GM18907 (cell line): ENCODE measurements around the gene SNX19.
A peak's percentile ranks its signal among the peaks of the same experiment; 100 is the strongest.
"Not testable (repeated sequence)": the region's sequence is repeated elsewhere in the genome, so short reads cannot be mapped to it uniquely, and the experiment has no call there.

Experiments
- ATAC-seq: cut with Tn5 transposase; IDR thresholded peaks from one replicate; pipeline ENCODE4 v1.9.1; 2021; ENCODE audit warnings: mild to moderate bottlenecking, moderate library complexity; ENCODE audit not compliant: unreplicated experiment

SNX19 gene

DNA sequence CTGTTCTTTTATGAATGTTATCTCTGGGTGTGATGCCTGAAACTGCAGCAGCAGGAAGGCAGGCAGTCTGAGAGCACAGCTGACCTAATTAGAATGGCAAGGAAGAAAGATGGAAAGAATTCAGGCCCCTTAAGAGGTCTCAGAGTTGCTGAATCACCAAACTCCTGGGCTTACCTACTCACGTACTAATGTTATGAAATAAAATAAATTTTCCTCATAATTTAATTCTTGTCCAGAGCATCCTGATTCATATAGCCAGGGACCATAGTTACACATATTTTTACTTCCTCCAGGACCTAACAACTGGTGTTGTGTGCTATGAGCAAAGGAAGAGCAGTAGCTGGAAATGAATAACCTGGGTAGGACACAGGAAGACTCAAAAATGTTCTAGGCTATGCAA is 41.9 kb downstream of the SNX19 start:
- no peak for ATAC-seq

- ATAC-seq = no peak
Measured at GRCh38 chr11:130873761-130874160, 42.5 kb downstream of the SNX19 start.

GRCh38 chr11:130872981-130873380 is 43.3 kb downstream of the SNX19 start:
- ATAC-seq = no peak

GRCh38 chr11:130872513-130872912 is 43.8 kb downstream of the SNX19 start:
- no peak for ATAC-seq

DNA sequence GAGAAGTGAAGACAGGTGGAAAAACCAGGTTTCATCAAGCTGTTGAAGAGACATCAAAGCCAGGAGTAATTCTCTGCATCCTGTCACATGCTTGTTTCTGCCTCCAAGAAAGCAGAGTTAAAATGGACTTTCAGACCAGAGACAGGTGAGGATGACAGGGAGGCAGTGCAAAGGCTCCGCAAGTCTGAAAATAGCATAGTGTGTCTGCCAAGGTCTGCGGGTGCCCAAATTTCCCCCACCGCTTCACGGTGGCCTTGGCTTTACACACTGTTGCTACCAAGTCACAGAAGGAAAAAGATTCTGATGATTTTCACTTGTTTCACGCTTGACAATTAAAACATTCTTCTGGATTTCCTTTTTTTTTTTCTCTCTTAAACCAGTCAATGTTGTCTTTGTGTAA is 44.2 kb downstream of the SNX19 start:
- no peak for ATAC-seq

DNA sequence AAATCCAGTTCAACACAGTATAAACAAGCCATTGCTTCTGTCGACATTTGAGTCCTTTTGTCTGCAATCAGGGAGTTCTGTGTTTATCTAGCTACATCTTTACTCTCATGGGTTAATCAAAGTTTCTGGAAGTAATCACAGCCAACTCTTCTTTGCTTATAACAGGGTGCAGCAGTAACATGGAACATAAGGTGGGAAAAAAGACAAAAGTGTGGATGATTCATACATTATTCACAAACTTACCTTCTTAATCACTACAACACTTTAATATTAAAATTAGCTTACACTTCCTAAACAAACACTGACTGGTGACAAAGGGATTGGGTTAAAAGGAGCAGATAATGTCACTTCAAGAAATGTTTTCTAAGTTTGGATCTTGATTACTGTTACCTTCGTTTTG is 44.7 kb downstream of the SNX19 start:
- ATAC-seq = no peak

- ATAC-seq = no peak
Measured at GRCh38 chr11:130868721-130869390, 47.4 kb downstream of the SNX19 start.

DNA sequence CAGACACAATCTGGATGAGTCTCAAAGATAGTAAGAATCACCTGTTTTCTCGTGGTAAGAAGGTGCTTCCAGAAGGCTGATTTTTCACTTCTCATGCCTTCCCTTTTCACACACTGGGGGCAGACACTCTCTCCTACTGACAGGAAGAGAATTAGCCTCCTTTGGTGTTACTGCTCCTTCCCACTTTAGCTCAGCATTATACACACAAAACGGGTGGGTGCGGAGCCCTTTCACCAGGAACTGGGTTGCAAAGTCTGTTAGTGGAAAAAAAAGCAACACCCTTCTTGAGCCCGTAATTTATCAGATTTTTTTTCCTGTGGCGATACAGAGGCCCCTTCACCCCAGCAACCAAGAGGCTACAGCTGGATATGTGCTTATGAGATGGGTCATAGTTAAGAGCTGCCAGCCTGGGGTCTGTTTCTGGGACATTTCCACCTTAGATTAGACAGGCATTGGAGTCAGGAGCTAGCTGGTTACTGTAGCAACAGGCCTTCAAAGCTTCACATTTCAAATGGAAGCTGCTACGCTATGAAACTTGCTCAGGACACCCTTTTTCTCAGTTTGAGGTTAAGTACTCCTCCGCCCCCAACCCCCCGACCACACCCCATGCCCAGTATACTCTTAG is 48.1 kb downstream of the SNX19 start:
- no peak for ATAC-seq

- no peak for ATAC-seq
Measured at GRCh38 chr11:130866831-130867230, 49.4 kb downstream of the SNX19 start.

GRCh38 chr11:130865774-130866114 is 50.5 kb downstream of the SNX19 start:
- no peak for ATAC-seq

DNA sequence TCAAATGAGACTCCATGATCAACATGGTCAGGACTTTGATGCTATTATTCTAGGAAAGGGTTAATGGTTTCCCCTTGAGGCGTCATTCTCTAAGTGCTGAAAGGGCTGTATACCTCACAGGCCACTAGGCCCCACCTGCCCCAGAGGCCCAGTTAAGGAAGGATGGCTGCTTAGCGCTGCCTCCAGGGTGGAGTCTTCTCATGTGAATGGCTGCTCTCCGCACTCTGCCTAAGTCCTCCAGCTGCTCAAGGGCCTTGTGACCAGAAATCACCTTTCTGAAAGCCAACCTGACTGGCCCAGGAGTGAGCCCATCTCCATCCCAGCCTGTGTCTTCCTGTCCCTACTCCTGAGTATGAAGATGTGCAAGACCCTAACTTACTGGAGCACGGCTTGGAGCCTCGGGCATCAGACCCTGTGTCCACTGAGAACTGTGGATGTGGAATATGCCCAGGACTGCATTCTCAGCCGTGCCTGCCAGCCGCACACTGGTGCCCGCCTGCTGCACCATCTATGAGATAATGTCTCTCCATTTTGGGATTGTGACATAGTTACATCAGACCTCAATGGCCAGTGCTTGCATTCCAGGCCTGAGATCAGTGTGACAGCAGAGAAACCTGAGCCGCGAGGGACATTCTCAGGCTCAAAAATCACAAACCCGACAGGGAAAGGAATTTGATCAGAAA is 51.0 kb downstream of the SNX19 start:
- ATAC-seq = no peak

DNA sequence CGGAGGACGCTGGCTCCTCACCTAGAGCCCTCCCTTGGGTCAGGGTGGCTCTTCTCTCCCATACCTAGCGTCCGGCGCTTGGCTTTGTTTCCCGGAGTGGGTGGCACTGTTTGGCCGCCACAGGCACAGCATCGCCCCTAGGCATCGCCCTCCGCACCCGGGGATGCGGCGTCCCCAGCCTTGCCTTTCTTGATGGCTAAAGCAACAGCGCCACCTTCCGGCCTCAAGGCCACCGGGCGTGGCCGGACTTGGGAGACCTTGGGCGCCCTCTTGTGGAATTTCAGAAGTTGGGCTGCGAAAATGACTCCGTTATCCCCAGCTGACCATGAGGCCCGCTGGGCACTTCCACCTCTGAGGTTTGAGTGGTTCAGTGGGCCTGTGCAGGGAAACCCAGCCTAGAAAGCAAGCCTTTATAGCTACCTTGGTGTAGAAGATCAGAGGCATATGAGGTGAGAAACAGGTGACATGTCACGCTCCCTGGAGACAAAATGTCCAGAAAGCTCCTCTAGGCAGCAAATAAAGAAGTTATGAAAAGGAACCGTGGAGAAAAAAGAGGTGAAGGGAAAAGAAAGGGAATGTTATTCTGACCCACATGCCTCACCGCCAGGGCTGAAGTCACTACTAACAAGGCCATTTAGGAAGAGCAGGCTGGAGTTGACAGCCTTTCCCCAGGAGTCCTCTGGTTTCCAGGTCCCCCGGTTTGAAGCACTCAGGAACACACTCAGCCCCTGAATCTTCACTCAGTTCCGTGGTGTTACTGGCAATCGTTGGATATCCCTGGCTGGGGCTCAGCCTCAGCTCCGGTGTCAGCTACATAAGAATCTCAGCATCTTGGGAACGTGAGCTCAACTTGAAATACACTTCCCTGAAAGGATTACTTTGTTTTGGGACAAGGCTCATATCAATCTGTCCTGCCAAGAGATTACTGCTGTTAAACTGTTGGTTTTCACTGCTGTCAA is 54.1 kb downstream of the SNX19 start:
- peak; percentile 80 for ATAC-seq

- ATAC-seq = no peak
Measured at GRCh38 chr11:130861283-130861682, 55.0 kb downstream of the SNX19 start.

GRCh38 chr11:130859886-130860285 is 56.4 kb downstream of the SNX19 start:
- no peak for ATAC-seq

DNA sequence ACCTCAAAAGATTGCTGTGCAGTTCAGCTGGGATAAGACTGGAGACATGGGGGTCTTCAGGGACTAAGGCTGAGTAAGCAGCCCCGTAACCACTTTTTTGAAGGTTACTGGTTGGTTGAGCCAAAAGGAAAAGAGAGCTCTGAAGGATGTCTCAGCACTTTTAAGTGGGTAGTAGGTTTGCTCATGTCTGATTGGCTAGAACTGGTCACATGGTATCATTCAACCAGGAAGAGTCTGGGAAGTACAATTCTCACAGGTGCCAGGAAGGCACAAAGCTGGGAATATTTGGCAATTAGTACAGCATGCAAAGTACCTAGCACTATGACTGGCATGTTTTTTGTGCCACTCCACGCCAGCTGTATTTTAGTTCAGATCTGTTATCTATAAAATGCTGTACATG is 58.1 kb downstream of the SNX19 start:
- no peak for ATAC-seq

- ATAC-seq = not testable (repeated sequence)
Measured at GRCh38 chr11:130855707-130856106, 60.6 kb downstream of the SNX19 start.

DNA sequence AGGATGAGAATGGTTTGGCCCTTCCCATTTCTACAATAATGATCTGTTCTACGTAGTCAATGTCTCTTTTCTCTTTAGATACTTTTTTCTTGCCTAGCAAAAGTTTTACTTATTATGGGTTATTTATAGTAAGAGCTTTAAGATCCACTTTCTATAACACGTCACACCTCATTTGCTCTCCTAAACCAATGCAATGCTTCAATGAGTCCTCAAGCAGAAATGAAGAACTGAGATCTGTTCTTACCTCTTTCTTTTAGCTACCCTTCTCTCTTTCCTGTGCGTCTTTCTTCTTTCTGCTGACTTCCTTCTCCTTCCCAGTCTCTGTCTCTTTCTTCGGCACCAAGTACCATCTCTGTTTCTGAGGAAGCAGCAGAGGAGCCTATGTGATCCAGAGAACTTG is 61.8 kb downstream of the SNX19 start:
- ATAC-seq = peak; percentile 65

DNA sequence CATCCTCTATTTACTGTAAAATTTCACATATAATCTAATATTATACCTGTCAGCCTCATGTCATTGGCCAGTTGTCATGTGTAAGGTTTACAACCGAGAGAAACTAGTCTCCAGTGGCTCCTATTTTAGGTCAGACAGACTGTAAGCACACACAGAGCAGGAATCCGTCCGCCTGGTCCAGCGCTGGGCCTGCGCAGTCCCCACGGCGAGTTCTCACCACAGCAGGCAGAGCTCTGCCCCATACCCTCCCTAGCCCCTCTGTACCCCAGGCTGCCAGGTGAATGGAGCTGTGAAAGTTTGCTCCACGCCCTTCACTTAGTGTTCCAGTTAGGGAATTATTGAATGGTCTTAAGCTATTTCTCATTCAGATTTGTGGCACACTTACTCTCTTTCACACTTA is 63.7 kb downstream of the SNX19 start:
- ATAC-seq = no peak

DNA sequence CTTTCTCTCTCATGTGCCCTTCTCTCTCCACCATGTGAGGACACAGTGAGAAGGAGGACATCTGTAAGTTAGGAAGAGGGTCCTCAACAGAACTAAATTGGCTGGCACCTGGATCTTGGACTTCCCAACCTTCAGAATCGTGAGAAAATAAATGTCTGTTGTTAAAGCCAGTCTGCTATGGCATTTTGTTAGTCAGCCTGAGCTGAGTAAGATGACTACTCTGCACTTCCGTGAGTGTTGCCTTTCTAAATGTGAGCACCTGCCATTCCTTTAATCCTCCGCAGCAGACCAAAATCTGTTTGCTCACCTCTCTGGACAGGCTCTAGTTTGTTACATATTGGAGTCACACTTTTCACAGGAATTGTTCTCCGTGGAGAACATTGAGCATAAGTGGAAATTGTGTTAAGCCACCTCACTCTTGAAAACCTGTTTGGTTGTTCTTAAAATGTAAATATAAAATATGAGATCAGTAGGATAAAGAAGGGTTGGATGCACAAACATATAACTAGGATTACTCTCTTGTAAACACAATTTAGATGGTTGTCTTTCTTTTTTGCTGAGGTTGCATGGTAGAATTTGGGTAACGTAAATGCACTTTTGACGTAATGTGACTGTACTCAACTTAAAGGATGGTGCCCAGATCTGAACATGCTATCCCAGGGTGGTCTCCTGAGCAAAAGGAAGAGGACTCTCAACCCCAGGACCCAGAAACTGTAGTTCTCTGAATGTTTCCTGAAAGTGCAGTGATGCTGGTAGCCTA is 65.9 kb downstream of the SNX19 start:
- ATAC-seq = no peak

DNA sequence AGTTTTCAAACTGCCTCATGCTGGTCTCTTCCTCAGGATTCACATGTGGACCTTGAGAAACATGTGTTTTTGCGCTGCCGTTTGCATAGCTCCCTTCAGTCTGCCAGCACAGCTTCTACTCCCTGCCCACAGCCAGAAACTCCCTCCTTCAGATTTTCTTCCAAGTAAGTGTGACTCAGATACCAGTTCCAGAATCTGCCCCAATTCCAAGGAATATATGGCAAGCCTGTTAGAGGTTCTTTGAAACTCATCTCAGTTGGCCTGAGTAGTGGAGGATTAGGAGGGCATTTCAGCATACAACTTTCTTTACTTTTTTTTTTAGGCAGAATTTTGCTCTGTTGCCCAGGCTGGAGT is 67.1 kb downstream of the SNX19 start:
- ATAC-seq = no peak
